ENCODE data around the gene POSTN.

Gene POSTN

DNA sequence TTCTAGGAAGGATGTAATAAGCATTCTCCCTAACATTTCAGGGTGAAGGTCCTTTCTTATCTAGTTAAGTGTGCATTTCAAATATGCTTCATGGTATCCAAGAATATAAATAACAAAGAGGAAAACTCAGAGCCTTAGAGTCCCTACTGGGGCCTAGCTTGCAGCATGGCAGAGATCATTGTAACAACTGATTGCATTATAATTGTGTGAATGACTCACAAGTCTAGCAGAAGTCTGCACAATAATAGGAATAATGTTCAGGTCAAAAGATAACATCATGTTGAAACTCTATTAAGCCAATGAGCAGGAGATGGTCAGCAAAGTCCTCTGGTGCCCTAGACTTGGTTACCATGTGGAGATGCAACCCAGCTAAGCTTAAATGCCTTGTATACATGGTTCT lies 3.4 kb downstream of the POSTN start:
- peak; percentile 76 for DNase-seq (ENCODE audit: low read depth)

DNA sequence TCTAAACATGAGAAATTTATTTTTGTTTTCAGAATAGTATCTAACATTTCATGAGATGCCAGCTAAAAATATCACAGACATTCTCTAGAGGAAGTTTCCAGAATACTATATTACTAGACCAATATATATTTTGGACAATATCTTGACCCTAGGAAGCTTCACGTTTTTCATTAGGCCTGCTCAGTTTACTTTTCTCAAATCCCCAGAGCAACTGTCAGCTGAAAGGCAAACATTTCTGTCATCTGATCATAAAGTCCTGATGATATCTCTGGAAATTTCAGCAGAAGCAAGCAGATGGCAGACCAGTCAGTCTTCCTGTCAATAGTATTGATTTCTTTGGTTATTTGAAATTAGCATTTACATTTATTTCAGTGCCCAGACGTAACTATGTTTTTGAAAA lies 4.0 kb downstream of the POSTN start:
- DNase-seq (ENCODE audit: low read depth), result no peak

DNA sequence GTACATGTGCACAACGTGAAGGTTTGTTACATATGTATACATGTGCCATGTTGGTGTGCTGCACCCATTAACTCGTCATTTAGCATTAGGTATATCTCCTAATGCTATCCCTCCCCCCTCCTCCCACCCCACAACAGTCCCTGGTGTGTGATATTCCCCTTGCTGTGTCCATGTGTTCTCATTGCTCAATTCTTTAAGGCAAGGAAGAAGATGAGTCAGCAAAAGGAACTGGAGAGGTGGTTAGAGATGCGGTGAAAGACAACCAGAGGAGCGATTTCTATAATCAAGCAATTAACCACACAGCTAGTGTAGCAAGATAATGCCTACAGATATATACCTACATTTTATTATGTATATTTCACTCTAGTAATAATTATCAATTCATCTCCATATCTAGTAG lies 9.2 kb downstream of the POSTN start:
- DNase-seq (ENCODE audit: low read depth), result peak; percentile 66

DNA sequence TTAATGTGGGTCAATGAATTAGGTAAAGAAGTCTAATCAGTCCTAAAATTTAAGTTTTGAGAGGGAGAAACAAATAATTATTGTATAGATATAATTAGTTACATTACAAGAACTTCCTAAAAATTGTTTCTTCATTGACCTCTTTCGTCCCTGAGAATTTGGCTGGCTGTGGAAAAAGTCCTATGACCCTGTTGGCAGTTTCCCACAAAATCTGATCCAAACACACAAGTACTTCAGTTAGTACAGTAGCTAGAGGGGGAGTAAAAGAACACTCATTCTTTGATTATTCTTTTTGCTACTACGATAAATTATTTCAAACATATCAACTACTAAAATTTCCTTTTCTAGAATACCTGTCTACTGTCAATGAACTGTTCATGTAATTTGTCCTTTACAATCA lies 11.3 kb downstream of the POSTN start:
- no peak for DNase-seq (ENCODE audit: low read depth)

DNA sequence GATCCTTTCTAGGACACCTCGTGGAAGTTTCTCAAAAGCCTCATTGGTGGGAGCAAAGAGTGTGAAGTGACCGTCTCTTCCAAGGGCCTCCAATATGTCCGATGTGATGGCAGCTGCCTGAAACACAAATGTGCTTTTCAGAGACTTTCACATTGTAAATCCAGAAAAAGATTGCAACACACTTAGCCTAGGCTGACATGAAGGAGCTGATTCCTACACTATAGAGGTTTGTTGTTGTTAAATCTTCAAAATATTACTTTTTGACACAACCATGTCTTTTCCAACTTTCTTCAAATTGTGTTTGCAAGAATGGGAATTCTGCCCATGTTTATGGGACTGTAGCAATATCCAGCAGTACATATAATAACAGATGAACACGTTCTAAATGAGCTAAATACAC lies 12.4 kb downstream of the POSTN start:
- DNase-seq (ENCODE audit: low read depth), result no peak

DNA sequence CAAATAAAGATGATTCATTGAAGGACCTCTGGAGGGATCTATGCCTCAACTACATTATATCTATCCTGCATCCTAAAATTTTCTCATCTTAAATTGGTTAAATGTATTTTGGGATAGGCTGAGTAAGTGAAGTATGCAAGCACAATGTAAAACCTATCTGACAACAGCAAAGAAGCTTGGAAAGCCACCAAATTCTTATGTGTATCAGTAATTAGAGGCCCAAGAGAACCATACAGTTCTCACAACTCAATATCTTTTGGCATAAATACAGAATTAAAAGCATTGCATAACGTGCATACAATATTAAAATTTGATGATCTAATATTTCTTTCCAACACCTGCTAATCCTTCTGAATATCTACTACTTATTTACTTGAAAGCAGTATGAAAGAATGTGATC lies 13.0 kb downstream of the POSTN start:
- no peak for DNase-seq (ENCODE audit: low read depth)

DNA sequence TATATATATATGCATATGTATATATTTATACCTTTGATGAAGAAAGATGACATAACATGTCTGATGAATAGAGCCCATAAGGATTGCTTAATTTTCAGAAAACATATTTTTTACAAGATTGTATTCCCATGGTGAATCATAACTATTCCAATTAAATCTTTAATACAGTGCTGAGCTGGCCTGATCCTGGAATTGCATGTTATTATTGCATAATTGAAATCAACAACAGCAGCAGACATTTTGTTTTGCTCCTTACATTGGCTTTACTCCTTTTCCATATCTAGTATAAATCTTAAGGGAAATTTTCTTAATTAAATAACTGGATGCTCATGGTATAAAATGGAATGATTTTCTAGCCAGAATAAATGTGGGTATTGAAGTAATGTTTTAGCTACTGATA lies 22.0 kb downstream of the POSTN start:
- no peak for DNase-seq (ENCODE audit: low read depth)

DNA sequence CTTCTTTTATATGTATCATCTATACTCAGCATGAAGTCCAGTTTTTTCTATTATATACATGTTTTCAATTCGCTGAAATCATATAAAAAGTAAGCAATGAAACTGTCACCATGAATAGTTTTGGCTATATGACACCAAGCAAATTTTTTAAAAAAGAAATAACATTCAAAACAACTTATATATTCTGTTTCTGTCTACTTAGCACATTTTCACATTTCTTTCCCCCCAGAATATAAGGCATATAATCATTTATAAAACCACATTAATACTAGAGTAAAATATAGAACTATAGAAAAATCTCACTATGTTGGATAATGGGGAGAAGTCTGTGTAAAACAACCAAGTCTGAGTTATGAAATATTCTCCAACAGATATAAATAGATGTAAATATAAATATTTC lies 33.1 kb downstream of the POSTN start:
- no peak for DNase-seq (ENCODE audit: low read depth)

DNA sequence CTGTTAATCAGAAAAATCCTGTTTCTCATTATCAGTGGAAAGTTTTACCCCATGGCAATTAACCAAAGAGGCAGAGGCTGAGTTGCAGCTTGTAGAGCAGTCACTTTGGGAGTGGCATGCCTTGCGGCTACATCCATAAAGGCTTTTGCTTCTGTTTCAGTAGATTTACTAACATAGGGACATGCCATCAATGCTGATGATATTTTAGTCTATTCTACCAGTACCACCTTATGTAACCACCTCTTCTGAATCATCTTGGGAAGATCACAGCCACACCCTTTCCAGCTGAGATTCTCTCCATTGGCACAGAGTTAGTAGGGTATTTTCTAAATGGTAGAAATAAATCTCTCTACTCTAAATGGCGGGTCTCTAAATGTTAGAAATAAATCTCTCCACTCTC lies 37.5 kb downstream of the POSTN start:
- no peak for DNase-seq (ENCODE audit: low read depth)

DNA sequence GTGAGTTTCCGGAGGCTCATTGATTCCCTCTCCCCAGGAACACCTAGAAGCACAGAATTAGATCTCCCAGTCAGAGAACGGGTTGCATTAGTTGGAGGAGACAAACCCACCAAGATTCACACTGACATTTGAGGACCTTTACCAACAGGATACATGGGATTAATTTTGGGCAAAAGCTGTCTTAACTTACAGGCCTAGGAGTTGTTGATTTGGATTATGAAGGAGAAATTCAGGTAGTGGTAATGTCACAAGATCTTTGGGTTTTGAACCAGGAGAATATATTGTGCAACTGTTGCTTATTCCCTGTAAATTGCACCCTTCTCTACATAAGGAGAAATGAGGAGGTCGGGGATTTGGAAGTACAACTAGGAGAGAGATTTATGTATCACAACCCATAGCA lies 38.0 kb downstream of the POSTN start:
- no peak for DNase-seq (ENCODE audit: low read depth)

DNA sequence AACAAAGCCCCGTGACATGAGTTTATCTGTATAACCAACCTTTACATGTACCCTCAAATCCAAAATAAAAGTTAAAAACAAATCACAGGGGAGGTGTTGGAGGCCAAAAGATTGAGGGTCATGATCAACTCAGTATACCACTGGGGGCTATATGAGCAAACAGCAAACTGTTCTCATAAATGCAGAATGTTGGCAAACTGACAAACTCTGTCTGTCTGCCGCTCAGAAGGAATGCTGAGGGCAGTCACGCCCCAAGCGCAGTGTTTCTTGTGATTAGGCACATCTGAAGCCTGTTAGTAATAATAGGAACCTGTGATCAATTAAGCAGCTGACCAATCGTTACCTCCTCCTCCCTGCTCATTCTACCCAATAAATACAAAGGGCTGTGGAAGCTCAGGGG lies 39.8 kb downstream of the POSTN start:
- peak; percentile 34 for DNase-seq (ENCODE audit: low read depth)

DNA sequence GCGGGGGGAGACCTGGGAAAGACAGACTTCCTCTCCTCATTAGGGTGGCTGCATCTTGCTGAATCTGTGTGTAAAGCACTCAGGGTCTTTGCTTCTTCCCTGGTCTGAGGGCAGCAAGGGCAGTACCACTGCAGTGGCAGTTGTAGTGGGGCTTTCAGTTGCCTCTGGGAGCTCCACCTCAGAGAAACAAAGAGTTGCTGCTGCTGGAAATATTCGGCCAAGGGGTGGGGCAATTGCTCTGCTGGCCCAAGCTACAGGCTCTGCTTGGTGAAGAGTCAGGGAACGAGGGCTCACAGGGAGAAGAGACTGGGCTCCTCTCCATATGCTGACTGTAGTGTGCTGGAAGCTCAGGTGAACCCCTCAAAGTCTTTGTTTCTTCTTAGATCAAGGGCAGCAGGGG lies 52.5 kb downstream of the POSTN start:
- no peak for DNase-seq (ENCODE audit: low read depth)

DNA sequence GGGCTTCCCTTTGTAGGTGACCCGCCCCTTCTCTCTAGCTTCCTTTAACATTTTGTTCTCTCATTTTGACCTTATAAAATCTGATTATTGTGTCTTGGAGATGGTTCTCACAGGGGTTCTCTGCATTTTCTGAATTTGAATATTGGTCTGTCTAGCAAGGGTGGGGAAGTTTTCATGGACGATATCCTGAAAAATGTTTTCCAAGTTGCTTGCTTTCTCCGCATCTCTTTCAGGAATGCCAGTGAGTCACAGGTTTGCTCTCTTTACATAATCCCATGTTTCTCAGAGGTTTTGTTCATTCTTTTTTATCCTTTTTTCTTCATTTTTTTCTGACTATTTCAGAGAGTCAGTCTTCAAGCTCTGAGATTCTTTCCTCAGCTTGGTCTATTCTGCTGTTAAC lies 53.6 kb downstream of the POSTN start:
- no peak for DNase-seq (ENCODE audit: low read depth)

DNA sequence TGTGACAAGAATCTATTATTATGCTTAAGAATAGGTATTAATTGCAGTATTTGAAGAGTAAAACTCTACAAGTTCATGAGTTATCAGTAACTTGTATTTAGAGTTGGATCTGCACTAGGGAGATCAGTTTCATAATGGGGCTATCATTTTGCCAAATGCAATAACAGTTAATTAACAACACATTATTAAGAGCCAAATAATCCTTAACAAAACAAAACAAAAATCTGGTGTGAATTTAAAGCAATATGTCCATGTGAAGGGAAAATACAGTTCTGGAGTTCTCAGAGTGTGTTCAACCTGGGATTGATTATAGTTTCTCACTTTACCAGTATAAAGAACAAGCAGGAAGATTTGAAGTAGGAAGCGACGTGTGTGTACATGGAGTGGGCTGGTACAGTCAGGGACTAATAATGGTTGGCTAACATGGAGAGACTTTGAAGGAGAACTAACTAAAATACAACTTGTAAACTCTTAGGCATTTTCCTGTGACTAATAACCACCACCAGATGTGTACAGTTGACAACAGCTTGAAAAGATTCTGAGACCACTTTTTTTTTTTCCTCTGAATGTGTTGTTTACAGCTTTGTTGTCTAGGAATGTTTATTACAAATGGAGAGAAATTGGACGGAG lies 58.5 kb downstream of the POSTN start:
- peak; percentile 76 for DNase-seq (ENCODE audit: low read depth)

DNA sequence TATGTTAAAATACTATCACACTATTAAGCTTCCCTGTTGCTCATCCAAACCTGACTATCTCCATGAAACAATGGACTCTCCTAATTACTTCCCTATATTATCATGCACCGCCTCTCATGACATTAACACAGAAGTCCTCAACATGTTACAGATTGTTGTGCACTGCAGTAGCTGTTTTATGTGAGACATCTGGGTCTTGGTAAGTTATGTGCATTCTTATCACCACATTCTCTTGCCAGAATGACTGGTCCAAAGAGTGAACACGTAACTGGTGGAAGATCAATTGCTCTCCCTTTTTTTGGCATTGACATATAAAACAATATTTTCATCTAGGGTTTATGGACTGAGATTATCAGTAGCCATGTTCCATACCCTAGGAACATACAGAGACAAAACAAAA lies 59.4 kb downstream of the POSTN start:
- DNase-seq (ENCODE audit: low read depth), result no peak

DNA sequence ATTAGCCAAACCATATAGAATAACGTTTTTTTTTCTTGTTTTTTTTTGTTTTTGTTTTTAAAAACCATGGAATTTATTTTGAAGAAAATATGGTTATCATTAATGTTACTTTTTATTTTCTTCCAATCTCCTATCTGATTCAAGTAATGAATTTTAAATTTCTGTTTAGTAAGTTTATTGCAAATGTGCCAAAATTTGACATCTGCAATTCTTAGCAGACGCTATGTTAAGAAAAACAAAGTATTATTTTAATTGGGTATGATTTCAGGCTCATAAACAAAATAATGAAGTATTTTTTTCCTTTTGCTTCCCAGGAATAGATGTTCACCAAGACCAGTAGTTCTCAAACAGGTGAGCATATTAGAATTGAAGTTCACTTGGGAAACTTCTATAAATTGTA lies 63.1 kb downstream of the POSTN start:
- DNase-seq (ENCODE audit: low read depth), result no peak

DNA sequence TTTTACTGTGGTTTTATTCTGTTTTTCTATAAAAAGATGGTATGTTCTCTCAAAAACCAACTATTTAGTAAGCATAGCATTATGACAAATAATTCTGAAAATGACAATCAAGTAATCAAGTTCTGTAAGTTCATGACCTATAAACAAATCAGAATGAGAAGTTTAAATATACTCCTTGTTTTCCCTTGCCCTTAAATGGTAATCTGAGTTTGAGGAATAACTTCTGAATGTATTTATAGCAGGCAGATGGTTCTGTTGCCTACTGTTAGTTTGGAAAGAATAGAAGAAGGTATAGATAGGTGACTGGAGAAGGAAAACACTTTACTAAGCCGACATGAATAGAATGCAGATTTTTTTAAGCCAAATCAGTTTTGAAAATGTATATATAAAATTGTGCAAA lies 63.9 kb downstream of the POSTN start:
- peak; percentile 11 for DNase-seq (ENCODE audit: low read depth)

DNA sequence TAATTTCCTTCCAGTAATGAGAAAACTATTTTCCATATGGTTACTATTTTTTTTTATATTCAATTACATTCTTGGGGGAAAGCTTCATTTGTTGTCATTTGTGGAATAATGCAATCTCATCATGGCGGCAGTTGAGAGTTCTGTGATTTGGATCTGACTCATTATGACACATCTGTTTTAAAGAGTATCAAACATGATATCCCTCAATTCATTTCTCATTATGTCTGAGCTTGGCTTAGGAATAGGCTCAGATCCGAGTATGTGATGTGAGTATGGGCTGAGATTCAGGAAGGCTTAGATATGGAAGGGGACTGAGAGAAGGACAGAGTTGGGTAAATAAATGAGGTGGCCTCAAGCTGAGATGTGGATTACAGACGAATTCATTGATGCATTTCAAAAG lies 64.4 kb downstream of the POSTN start:
- DNase-seq (ENCODE audit: low read depth), result peak; percentile 82

DNA sequence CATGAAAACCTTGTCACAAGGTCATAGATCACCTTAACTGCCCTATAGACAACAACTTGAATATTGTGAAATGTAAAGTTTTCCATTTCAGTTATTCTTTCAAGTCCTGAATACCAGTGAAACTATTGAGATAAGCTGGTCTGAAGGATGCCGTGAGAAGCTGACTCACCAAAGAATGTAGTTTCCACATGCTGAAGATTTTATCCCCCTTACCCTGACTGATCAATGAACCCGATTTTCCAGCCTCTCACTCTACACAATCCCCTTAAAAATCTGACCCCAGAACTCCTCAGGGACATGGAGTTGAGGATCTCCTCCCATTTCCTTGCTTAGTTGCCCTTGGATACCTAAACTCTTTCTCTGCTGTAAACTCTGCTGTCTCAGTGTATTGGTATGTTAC lies 67.5 kb downstream of the POSTN start:
- peak; percentile 96 for DNase-seq (ENCODE audit: low read depth)

DNA sequence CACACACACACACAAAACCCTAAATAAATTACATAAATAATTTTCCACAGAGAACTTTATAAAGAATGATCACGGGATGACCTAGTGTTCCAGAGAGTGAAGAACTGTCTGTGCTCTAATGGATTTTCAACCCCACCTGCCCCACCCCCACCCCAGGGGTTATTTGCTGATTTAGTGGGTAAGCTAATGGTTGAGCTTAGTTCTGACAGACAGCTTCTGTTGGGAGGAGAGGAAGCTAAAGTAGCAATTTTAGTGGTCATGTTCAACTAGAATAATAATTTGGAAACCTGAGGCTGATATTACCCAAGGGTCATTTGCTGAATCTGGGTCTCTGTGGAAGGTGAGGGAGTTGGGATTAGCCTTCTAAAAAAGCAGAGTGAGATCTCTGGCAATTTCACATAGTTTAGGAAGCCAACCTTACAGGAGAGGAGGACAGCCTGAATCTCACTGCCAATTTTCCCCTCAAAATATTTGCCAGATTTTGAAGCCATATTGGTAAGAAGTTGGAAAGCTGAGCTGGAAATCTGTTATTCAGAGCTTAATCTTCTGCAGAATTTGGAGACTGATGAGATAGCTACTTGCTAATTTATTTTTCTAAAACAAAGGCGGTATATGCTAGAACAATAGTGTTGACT lies 68.7 kb downstream of the POSTN start:
- DNase-seq (ENCODE audit: low read depth), result no peak

DNA sequence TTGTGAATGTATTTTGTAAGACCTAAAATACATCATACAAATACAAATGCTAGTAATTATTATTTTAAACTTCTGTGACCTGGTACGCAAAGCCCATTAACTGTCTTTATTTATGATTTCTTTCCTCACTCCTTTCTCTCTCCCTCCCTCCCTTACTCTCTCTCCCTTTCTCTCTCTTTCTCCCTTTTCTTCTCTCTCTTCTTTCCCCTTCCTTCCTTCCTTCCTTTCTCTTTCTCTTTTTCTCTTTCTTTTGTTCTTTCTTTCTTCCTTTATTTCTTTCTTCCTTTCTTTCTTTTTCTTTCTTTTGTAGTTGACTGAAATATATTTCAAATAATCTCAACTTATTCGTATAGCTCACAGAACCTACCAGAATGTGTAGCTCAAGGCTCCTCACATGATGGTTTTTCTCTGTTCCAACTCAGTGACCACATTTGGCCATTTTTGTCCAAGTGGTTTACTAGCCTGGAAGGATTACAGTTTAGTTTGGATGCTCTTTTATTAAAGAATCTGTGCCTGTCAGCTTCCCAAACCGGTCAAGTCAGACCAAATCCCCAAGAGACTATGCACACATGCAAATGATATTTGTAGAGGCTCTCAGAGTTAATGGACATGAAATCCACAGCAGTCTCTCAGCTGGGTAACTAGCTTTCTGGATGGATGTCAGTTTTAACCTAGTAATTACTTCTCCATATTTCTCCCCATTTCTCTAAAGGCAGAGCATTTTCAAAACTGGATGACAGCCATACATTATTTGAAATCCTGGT lies 71.7 kb downstream of the POSTN start:
- no peak for DNase-seq (ENCODE audit: low read depth)

DNA sequence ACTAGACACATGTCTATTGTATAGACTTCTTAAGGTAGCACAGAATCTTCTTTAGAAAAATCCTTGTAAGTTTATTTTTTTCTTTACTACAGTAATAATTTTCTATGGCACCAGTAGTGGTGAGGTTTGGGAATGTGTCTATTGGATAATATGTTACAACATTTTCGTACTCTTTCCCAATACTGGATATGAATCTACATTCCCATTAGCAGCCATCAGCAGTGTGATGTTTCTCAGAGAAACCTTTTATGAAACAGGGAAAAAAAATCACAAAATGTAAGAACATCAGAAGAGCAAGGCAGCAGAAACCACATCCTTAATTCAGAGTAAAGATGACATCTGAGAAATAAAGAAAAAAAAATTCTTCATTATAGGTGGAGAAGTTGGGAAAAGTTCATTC lies 83.3 kb downstream of the POSTN start:
- DNase-seq (ENCODE audit: low read depth), result no peak
